ENCODE data around the gene TRMT10B.

The TRMT10B gene

DNA sequence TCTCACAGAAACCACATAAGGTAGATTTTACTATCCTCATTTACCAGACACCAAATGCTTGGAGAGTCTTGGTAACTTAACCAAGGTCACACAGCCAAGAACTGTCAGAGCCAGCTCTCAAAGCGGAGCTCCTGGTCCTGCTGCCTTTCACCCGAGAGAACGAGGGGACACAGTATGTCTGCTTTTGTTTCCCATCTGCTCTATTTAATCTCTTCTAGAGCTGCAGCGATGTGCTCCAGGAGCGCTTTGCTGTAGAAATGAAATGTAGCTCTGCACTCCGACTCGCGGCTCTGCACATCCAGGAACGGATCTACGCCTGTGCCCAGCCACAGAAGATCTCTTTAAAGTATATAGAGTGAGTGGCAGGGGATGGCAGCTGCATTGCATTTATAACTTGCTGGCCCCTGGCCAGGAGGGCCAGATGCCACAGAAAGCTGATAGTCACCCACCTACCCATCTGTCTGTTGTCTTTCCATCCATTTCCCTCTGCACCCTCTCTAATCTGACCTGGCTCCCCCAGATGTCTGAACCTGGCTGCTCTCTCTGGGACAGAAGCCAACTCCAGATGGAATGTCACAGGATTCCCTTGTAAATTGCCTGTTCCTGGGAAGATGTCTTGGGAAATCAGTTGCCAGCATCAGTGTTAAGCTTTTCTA lies 21.4 kb upstream of the TRMT10B start:
- Histone ChIP-seq H3K56ac (ENCODE audit: low read length) (no peak overlapping the region), H3K27me3 (ENCODE audit: insufficient read depth, low read length, poor library complexity) (no peaks in the 10 kb centered on the region), H3K4me3 (ENCODE audit: low read length) (no peak overlapping the region), H3K18ac (ENCODE audit: low read length) (no peak overlapping the region), H4K8ac (ENCODE audit: low read depth, low read length) (no peak overlapping the region), H2BK5ac (ENCODE audit: low read length) (no peak overlapping the region), H2AK5ac (ENCODE audit: low read length) (no peak overlapping the region), H3K36me3 (ENCODE audit: control insufficient read depth, insufficient read depth, low read length) (no peaks in the 10 kb centered on the region), H2BK15ac (replicated peaks; ENCODE audit: low read depth) (no peak overlapping the region), H3K79me1 (ENCODE audit: low read length) (no peaks in the 10 kb centered on the region), H3K27ac (ENCODE audit: low read depth, low read length) (no peak overlapping the region), H4K5ac (ENCODE audit: low read length) (no peak overlapping the region), H3K9ac (ENCODE audit: low read length) (no peak overlapping the region), H3K4me2 (ENCODE audit: low read length) (no peak overlapping the region), H3K23ac (ENCODE audit: low read length) (no peak overlapping the region), H3K4me1 (ENCODE audit: control insufficient read depth, low read depth, low read length) (no peaks in the 10 kb centered on the region), H3K4ac (ENCODE audit: low read depth, low read length) (no peak overlapping the region), H3K79me2 (ENCODE audit: control insufficient read depth, insufficient read depth, low read length) (no peaks in the 10 kb centered on the region), H2BK120ac (ENCODE audit: low read depth, low read length) (no peak overlapping the region)
- peak; percentile 30 for DNase-seq
- WGBS (ENCODE audit: extremely low coverage, insufficient coverage, low lambda C conversion rate): no CpG with 5 or more reads among the region's 10 CpGs

- H3K36me3 ChIP-seq (ENCODE audit: control insufficient read depth, insufficient read depth, low read length): no peaks in the 10 kb centered on the region
- no peak overlapping the region for H3K23ac ChIP-seq (ENCODE audit: low read length)
- no peaks in the 10 kb centered on the region for H3K4me1 ChIP-seq (ENCODE audit: control insufficient read depth, low read depth, low read length)
- H3K56ac ChIP-seq (ENCODE audit: low read length): no peak overlapping the region
- no peak overlapping the region for H3K18ac ChIP-seq (ENCODE audit: low read length)
- H3K4ac ChIP-seq (ENCODE audit: low read depth, low read length): no peak overlapping the region
- no peak overlapping the region for H4K8ac ChIP-seq (ENCODE audit: low read depth, low read length)
- WGBS (ENCODE audit: extremely low coverage, insufficient coverage, low lambda C conversion rate): no CpG with 5 or more reads among the region's 2 CpGs
- H3K79me1 ChIP-seq (ENCODE audit: low read length): no peaks in the 10 kb centered on the region
- H3K9ac ChIP-seq (ENCODE audit: low read length): no peak overlapping the region
- H2BK120ac ChIP-seq (ENCODE audit: low read depth, low read length): no peak overlapping the region
- no peaks in the 10 kb centered on the region for H3K27me3 ChIP-seq (ENCODE audit: insufficient read depth, low read length, poor library complexity)
- H2BK5ac ChIP-seq (ENCODE audit: low read length): no peak overlapping the region
- no peak overlapping the region for H3K4me3 ChIP-seq (ENCODE audit: low read length)
- H2BK15ac ChIP-seq (replicated peaks; ENCODE audit: low read depth): no peak overlapping the region
- H3K27ac ChIP-seq (ENCODE audit: low read depth, low read length): no peak overlapping the region
- H2AK5ac ChIP-seq (ENCODE audit: low read length): no peak overlapping the region
- no peak for DNase-seq
- H4K5ac ChIP-seq (ENCODE audit: low read length): no peak overlapping the region
- no peaks in the 10 kb centered on the region for H3K79me2 ChIP-seq (ENCODE audit: control insufficient read depth, insufficient read depth, low read length)
- H3K4me2 ChIP-seq (ENCODE audit: low read length): no peak overlapping the region
Measured at GRCh38 chr9:37732952-37733351, 20.7 kb upstream of the TRMT10B start.

- no peak overlapping the region for H3K18ac ChIP-seq (ENCODE audit: low read length)
- H3K4me2 ChIP-seq (ENCODE audit: low read length): no peak overlapping the region
- no peak overlapping the region for H3K56ac ChIP-seq (ENCODE audit: low read length)
- WGBS (ENCODE audit: extremely low coverage, insufficient coverage, low lambda C conversion rate): no CpG with 5 or more reads among the region's 5 CpGs
- H3K79me2 ChIP-seq (ENCODE audit: control insufficient read depth, insufficient read depth, low read length): no peaks in the 10 kb centered on the region
- H3K4me3 ChIP-seq (ENCODE audit: low read length): no peak overlapping the region
- no peak overlapping the region for H4K8ac ChIP-seq (ENCODE audit: low read depth, low read length)
- H3K23ac ChIP-seq (ENCODE audit: low read length): no peak overlapping the region
- H2AK5ac ChIP-seq (ENCODE audit: low read length): no peak overlapping the region
- H3K9ac ChIP-seq (ENCODE audit: low read length): no peak overlapping the region
- H3K4me1 ChIP-seq (ENCODE audit: control insufficient read depth, low read depth, low read length): no peaks in the 10 kb centered on the region
- H3K4ac ChIP-seq (ENCODE audit: low read depth, low read length): no peak overlapping the region
- no peaks in the 10 kb centered on the region for H3K27me3 ChIP-seq (ENCODE audit: insufficient read depth, low read length, poor library complexity)
- H2BK5ac ChIP-seq (ENCODE audit: low read length): no peak overlapping the region
- H3K27ac ChIP-seq (ENCODE audit: low read depth, low read length): no peak overlapping the region
- DNase-seq: no peak
- H3K36me3 ChIP-seq (ENCODE audit: control insufficient read depth, insufficient read depth, low read length): no peaks in the 10 kb centered on the region
- no peak overlapping the region for H2BK15ac ChIP-seq (replicated peaks; ENCODE audit: low read depth)
- H4K5ac ChIP-seq (ENCODE audit: low read length): no peak overlapping the region
- no peaks in the 10 kb centered on the region for H3K79me1 ChIP-seq (ENCODE audit: low read length)
- H2BK120ac ChIP-seq (ENCODE audit: low read depth, low read length): no peak overlapping the region
Measured at GRCh38 chr9:37739222-37739621, 14.4 kb upstream of the TRMT10B start.

GRCh38 chr9:37740128-37740527 lies 13.5 kb upstream of the TRMT10B start:
- no peaks in the 10 kb centered on the region for H3K79me1 ChIP-seq (ENCODE audit: low read length)
- no peak overlapping the region for H2BK120ac ChIP-seq (ENCODE audit: low read depth, low read length)
- H3K36me3 ChIP-seq (ENCODE audit: control insufficient read depth, insufficient read depth, low read length): no peaks in the 10 kb centered on the region
- H3K27ac ChIP-seq (ENCODE audit: low read depth, low read length): no peak overlapping the region
- H3K4me3 ChIP-seq (ENCODE audit: low read length): no peak overlapping the region
- no peak for DNase-seq
- no peak overlapping the region for H2BK5ac ChIP-seq (ENCODE audit: low read length)
- H3K9ac ChIP-seq (ENCODE audit: low read length): no peak overlapping the region
- H2AK5ac ChIP-seq (ENCODE audit: low read length): no peak overlapping the region
- no CpG with 5 or more reads among the region's 16 CpGs for WGBS (ENCODE audit: extremely low coverage, insufficient coverage, low lambda C conversion rate)
- H3K56ac ChIP-seq (ENCODE audit: low read length): no peak overlapping the region
- H3K23ac ChIP-seq (ENCODE audit: low read length): no peak overlapping the region
- no peaks in the 10 kb centered on the region for H3K27me3 ChIP-seq (ENCODE audit: insufficient read depth, low read length, poor library complexity)
- no peak overlapping the region for H4K8ac ChIP-seq (ENCODE audit: low read depth, low read length)
- H3K79me2 ChIP-seq (ENCODE audit: control insufficient read depth, insufficient read depth, low read length): no peaks in the 10 kb centered on the region
- H2BK15ac ChIP-seq (replicated peaks; ENCODE audit: low read depth): no peak overlapping the region
- H3K4ac ChIP-seq (ENCODE audit: low read depth, low read length): no peak overlapping the region
- no peak overlapping the region for H3K18ac ChIP-seq (ENCODE audit: low read length)
- H3K4me2 ChIP-seq (ENCODE audit: low read length): no peak overlapping the region
- H3K4me1 ChIP-seq (ENCODE audit: control insufficient read depth, low read depth, low read length): no peaks in the 10 kb centered on the region
- H4K5ac ChIP-seq (ENCODE audit: low read length): no peak overlapping the region

GRCh38 chr9:37740631-37741328 lies 12.8 kb upstream of the TRMT10B start:
- no CpG with 5 or more reads among the region's 15 CpGs for WGBS (ENCODE audit: extremely low coverage, insufficient coverage, low lambda C conversion rate)

More at GRCh38 chr9:37740631-37741328, 12.8 kb upstream of the TRMT10B start:
- H4K8ac ChIP-seq (ENCODE audit: low read depth, low read length): no peak overlapping the region
- no peak overlapping the region for H3K4me2 ChIP-seq (ENCODE audit: low read length)
- no peak overlapping the region for H2AK5ac ChIP-seq (ENCODE audit: low read length)
- H3K4me3 ChIP-seq (ENCODE audit: low read length): no peak overlapping the region
- no peaks in the 10 kb centered on the region for H3K79me1 ChIP-seq (ENCODE audit: low read length)
- no peak overlapping the region for H3K56ac ChIP-seq (ENCODE audit: low read length)
- H3K4me1 ChIP-seq (ENCODE audit: control insufficient read depth, low read depth, low read length): no peaks in the 10 kb centered on the region
- H3K4ac ChIP-seq (ENCODE audit: low read depth, low read length): no peak overlapping the region
- H3K27ac ChIP-seq (ENCODE audit: low read depth, low read length): no peak overlapping the region
- no peak overlapping the region for H2BK15ac ChIP-seq (replicated peaks; ENCODE audit: low read depth)
- no peak overlapping the region for H3K18ac ChIP-seq (ENCODE audit: low read length)
- no peak overlapping the region for H2BK120ac ChIP-seq (ENCODE audit: low read depth, low read length)
- no peaks in the 10 kb centered on the region for H3K36me3 ChIP-seq (ENCODE audit: control insufficient read depth, insufficient read depth, low read length)
- no peak for DNase-seq
- no peak overlapping the region for H3K23ac ChIP-seq (ENCODE audit: low read length)
- H2BK5ac ChIP-seq (ENCODE audit: low read length): no peak overlapping the region
- no peak overlapping the region for H4K5ac ChIP-seq (ENCODE audit: low read length)
- H3K79me2 ChIP-seq (ENCODE audit: control insufficient read depth, insufficient read depth, low read length): no peaks in the 10 kb centered on the region
- H3K9ac ChIP-seq (ENCODE audit: low read length): no peak overlapping the region
- no peaks in the 10 kb centered on the region for H3K27me3 ChIP-seq (ENCODE audit: insufficient read depth, low read length, poor library complexity)
